H9 (cell line): ENCODE data around the gene TOR1B. TPM values are rescaled to one million over a fixed set of nuclear protein-coding genes. Genes with fewer than 3 reads are reported as not detected.

ENCODE experiments used
- DNase-seq: peaks from one replicate; pipeline ENCODE4 v3.0.0-alpha.2; 2017
- H2AFZ ChIP-seq: one replicate; pipeline ENCODE4 v1.6.1; 2013; ENCODE audit warnings: mild to moderate bottlenecking, low read length, control low read depth, moderate library complexity
- H2AK5ac ChIP-seq: 2 replicates; pipeline ENCODE4 v1.6.1; 2013; ENCODE audit warnings: low read length, control low read depth, mixed read lengths; ENCODE audit not compliant: insufficient read length
- H2BK120ac ChIP-seq: one replicate; pipeline ENCODE4 v1.6.1; 2013; ENCODE audit warnings: low read depth, mild to moderate bottlenecking, low read length, control low read depth, inconsistent platforms; ENCODE audit not compliant: poor library complexity, severe bottlenecking
- H2BK12ac ChIP-seq: 2 replicates; pipeline ENCODE4 v1.6.1; 2013; ENCODE audit warnings: low read length, control low read depth, mixed read lengths, low read depth; ENCODE audit not compliant: insufficient read length
- H2BK15ac ChIP-seq: 2 replicates; pipeline ENCODE4 v1.6.1; 2013; ENCODE audit warnings: low read depth, low read length, control low read depth
- H2BK20ac ChIP-seq: one replicate; pipeline ENCODE4 v1.6.1; 2013; ENCODE audit warnings: low read depth, mild to moderate bottlenecking, low read length, control low read depth, inconsistent platforms; ENCODE audit not compliant: poor library complexity, severe bottlenecking
- H2BK5ac ChIP-seq: 2 replicates; pipeline ENCODE4 v1.6.1; 2013; ENCODE audit warnings: low read length, control low read depth, mixed read lengths; ENCODE audit not compliant: insufficient read length
- H3K14ac ChIP-seq: 2 replicates; pipeline ENCODE4 v1.6.1; 2013; ENCODE audit warnings: low read length, control low read depth; ENCODE audit not compliant: insufficient read depth
- H3K18ac ChIP-seq: 2 replicates; pipeline ENCODE4 v1.6.1; 2013; ENCODE audit warnings: low read depth, mild to moderate bottlenecking, mixed read lengths, low read length, control low read depth; ENCODE audit not compliant: insufficient read length
- H3K23ac ChIP-seq: 2 replicates; pipeline ENCODE4 v1.6.1; 2013; ENCODE audit warnings: low read length, control low read depth, mixed read lengths, low read depth; ENCODE audit not compliant: insufficient read length
- H3K23me2 ChIP-seq: 2 replicates; pipeline ENCODE4 v1.6.1; 2013; ENCODE audit warnings: low read depth, mild to moderate bottlenecking, mixed read lengths, low read length, control low read depth; ENCODE audit not compliant: insufficient read length, poor library complexity, severe bottlenecking
- H3K27ac ChIP-seq: 2 replicates; pipeline ENCODE4 v1.5.1; 2013; ENCODE audit warnings: low read length, control low read depth, mixed read lengths, low read depth; ENCODE audit not compliant: insufficient read length
- H3K27me3 ChIP-seq: 2 replicates; pipeline ENCODE4 v1.6.1; 2013; ENCODE audit warnings: low read length, control low read depth, inconsistent platforms; ENCODE audit not compliant: insufficient read depth
- H3K4ac ChIP-seq: 2 replicates; pipeline ENCODE4 v1.6.1; 2013; ENCODE audit warnings: low read depth, mild to moderate bottlenecking, control low read depth, inconsistent platforms, low read length, moderate library complexity
- H3K4me1 ChIP-seq: 2 replicates; pipeline ENCODE4 v1.6.1; 2013; ENCODE audit warnings: low read length, control low read depth, inconsistent platforms; ENCODE audit not compliant: insufficient read depth
- H3K4me2 ChIP-seq: 2 replicates; pipeline ENCODE4 v1.6.1; 2013; ENCODE audit warnings: low read length, control low read depth, mixed read lengths; ENCODE audit not compliant: insufficient read length, insufficient read depth
- H3K56ac ChIP-seq: 2 replicates; pipeline ENCODE4 v1.6.1; 2013; ENCODE audit warnings: low read depth, mild to moderate bottlenecking, mixed read lengths, low read length, control low read depth; ENCODE audit not compliant: insufficient read length
- H3K79me1 ChIP-seq: 2 replicates; pipeline ENCODE4 v1.6.1; 2013; ENCODE audit warnings: low read depth, mild to moderate bottlenecking, moderate library complexity, low read length, control low read depth, inconsistent platforms; ENCODE audit not compliant: insufficient read depth, poor library complexity, severe bottlenecking
- H3K79me2 ChIP-seq: 2 replicates; pipeline ENCODE4 v1.6.1; 2013; ENCODE audit warnings: low read length, control low read depth, inconsistent platforms; ENCODE audit not compliant: insufficient read depth
- H3K9ac ChIP-seq: 2 replicates; pipeline ENCODE4 v1.6.1; 2013; ENCODE audit warnings: low read length, control low read depth, mixed read lengths; ENCODE audit not compliant: insufficient read length; ENCODE audit errors: extremely low read depth
- H3K9me3 ChIP-seq: one replicate; pipeline ENCODE4 v1.6.1; 2013; ENCODE audit warnings: low read depth, low read length, inconsistent platforms; ENCODE audit not compliant: control insufficient read depth
- H3T11ph ChIP-seq: one replicate; pipeline ENCODE4 v1.6.1; 2013; ENCODE audit warnings: mild to moderate bottlenecking, low read length, control low read depth, inconsistent platforms
- H4K20me1 ChIP-seq: one replicate; pipeline ENCODE4 v1.6.1; 2013; ENCODE audit not compliant: control insufficient read depth, insufficient read length, insufficient read depth
- H4K5ac ChIP-seq: 2 replicates; pipeline ENCODE4 v1.6.1; 2013; ENCODE audit warnings: low read depth, mild to moderate bottlenecking, mixed read lengths, low read length, control low read depth; ENCODE audit not compliant: insufficient read length
- H4K8ac ChIP-seq: replicated peaks from 2 replicates; pipeline ENCODE4 v1.6.1; 2013; ENCODE audit warnings: low read length, control low read depth, mixed read lengths, low read depth; ENCODE audit not compliant: insufficient read length
- H4K91ac ChIP-seq: 2 replicates; pipeline ENCODE4 v1.6.1; 2013; ENCODE audit warnings: low read depth, mild to moderate bottlenecking, moderate library complexity, mixed read lengths, low read length, control low read depth; ENCODE audit not compliant: insufficient read length
- H3K27ac Mint-ChIP-seq, 3 experiments: 2 replicates in 2 of 3; 3 replicates in 1 of 3; pipeline ENCODE4 v1.8.0; 2020 to 2021; ENCODE audit warnings: mixed read lengths in 3 of 3, mild to moderate bottlenecking in 1 of 3, moderate library complexity in 1 of 3
- H3K27me3 Mint-ChIP-seq: 2 replicates; pipeline ENCODE4 v1.8.0; 2021; ENCODE audit warnings: low read depth, mild to moderate bottlenecking, moderate library complexity, mixed read lengths
- H3K36me3 Mint-ChIP-seq, 3 experiments: 2 replicates in 2 of 3; 3 replicates in 1 of 3; pipeline ENCODE4 v1.8.0; 2020 to 2021; ENCODE audit warnings: low read depth in 3 of 3, mixed read lengths in 3 of 3; ENCODE audit not compliant: insufficient read depth in 1 of 3
- H3K4me1 Mint-ChIP-seq, 2 experiments: 2 replicates each; pipeline ENCODE4 v1.8.0; 2020; ENCODE audit warnings: mixed read lengths in 2 of 2
- H3K4me3 Mint-ChIP-seq, 2 experiments: 2 replicates in 1 of 2; 3 replicates in 1 of 2; pipeline ENCODE4 v1.8.0; 2020 to 2021; ENCODE audit warnings: mild to moderate bottlenecking in 2 of 2, mixed read lengths in 2 of 2, moderate library complexity in 1 of 2
- H3K9me3 Mint-ChIP-seq, 2 experiments: 2 replicates in 1 of 2; 3 replicates in 1 of 2; pipeline ENCODE4 v1.8.0; 2020; ENCODE audit warnings: mild to moderate bottlenecking in 2 of 2, mixed read lengths in 2 of 2, moderate library complexity in 1 of 2
- CTCF ChIP-seq: fragments of 200-600 bp; sonication (generic); conservative IDR thresholded peaks from 3 replicates; pipeline ENCODE4 v1.8.0; 2021; ENCODE audit warnings: antibody characterized with exemption, mild to moderate bottlenecking
- WGBS: extraction: QIAGEN DNeasy Blood & Tissue Kit; methylation state at CpG from one replicate; pipeline ENCODE4 v1.1.7; 2013; ENCODE audit warnings: missing lambda C conversion rate, low lambda C conversion rate, mixed read lengths; ENCODE audit not compliant: insufficient read length; ENCODE audit errors: extremely low coverage; 5-methylcytosine and 5-hydroxymethylcytosine counted together
- total RNA-seq: library from RNA; stranded (reverse); gene quantifications from 2 replicates; pipeline ENCODE4 v1.2.1, GENCODE V29; 2021

TOR1B gene
- total RNA-seq, 1 experiment from 2014 or later: 18.1 TPM

DNA sequence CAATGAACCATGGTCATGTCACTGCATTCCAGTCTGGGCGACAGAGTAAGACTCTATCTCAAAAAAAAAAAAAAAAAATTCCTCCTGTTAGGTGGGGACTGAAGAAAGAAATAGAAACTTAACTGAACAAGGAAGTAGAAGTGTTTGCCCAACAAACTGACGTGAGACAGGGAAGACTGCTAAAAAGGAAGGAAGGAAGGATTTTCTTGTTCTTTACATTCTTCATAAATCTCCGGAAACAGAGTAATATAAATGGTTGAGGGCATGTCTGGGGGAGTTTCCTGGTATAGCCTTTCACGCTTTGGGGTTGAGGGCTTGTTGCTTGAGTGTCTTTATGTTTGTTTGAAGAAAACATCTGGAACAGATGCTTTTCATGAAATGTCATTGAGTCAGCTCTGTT lies 3.1 kb downstream of the TOR1B start:
- no peaks in the 10 kb centered on the region for H3K9me3 ChIP-seq
- no peak overlapping the region for H3K9ac ChIP-seq
- no peak overlapping the region for H2BK5ac ChIP-seq
- H4K20me1 ChIP-seq: no peaks in the 10 kb centered on the region
- H4K91ac ChIP-seq: no peak overlapping the region
- no peak overlapping the region for H4K8ac ChIP-seq
- H3K79me1 ChIP-seq: no peaks in the 10 kb centered on the region
- H3K18ac ChIP-seq: no peak overlapping the region
- H3K4me1 Mint-ChIP-seq: peaks cover 6 to 10% of the 10 kb centered on the region in 2 experiments
- H3K36me3 Mint-ChIP-seq: peaks cover 22 to 57% (median 39%) of the 10 kb centered on the region in 3 experiments; a peak in 6 of 7 replicates
- no peak overlapping the region for H3K4me2 ChIP-seq
- no peaks in the 10 kb centered on the region; a peak in 1 of 5 replicates for H3K9me3 Mint-ChIP-seq
- no peak overlapping the region for H3K27ac Mint-ChIP-seq
- H3K27me3 ChIP-seq: no peaks in the 10 kb centered on the region
- no peak overlapping the region for H3T11ph ChIP-seq
- no peak overlapping the region for H3K27ac ChIP-seq
- H3K4ac ChIP-seq: no peak overlapping the region
- no peaks in the 10 kb centered on the region for H3K27me3 Mint-ChIP-seq
- H3K23ac ChIP-seq: no peak overlapping the region
- no peak overlapping the region for H2BK20ac ChIP-seq
- H2BK12ac ChIP-seq: no peak overlapping the region
- H3K23me2 ChIP-seq: peaks cover 6% of the 10 kb centered on the region
- H3K56ac ChIP-seq: no peak overlapping the region
- peaks cover 3% of the 10 kb centered on the region; the same call in 1 of the 2 replicates for H3K4me1 ChIP-seq
- H2AFZ ChIP-seq: no peak overlapping the region
- TF ChIP-seq CTCF: no peak
- no peak overlapping the region for H2BK15ac ChIP-seq
- H2BK120ac ChIP-seq: no peak overlapping the region
- H4K5ac ChIP-seq: no peak overlapping the region
- H3K4me3 Mint-ChIP-seq: peak overlapping the region in 1 of 2 experiments; percentile 11; a peak in 1 of 5 replicates
- no CpG with 5 or more reads among the region's 4 CpGs for WGBS
- H2AK5ac ChIP-seq: no peak overlapping the region
- no peak overlapping the region for H3K14ac ChIP-seq
- no peaks in the 10 kb centered on the region for H3K79me2 ChIP-seq
- no peak for DNase-seq
